Stimulated activated CD8-positive, alpha-beta memory T cell treated with anti-CD3 and anti-CD28 coated beads, Interleukin-2, amount 100 ng/mL, for 1 hour (primary cell): ENCODE measurements around the gene SETD9.

ENCODE experiments used
- DNase-seq, 2 donors: peaks; one replicate each; pipeline ENCODE4 v3.0.0-alpha.2; 2020; ENCODE audit warnings: low read depth in 2 of 2

The SETD9 gene

GRCh38 chr5:56938858-56939257, 29.5 kb downstream of the SETD9 start:
- no peak for DNase-seq

GRCh38 chr5:56941981-56942380, 32.6 kb downstream of the SETD9 start:
- no peak for DNase-seq

- DNase-seq, result no peak
Observed at GRCh38 chr5:56947052-56947451, 37.7 kb downstream of the SETD9 start.

- peak in 1 of 2 donors; percentile 31 for DNase-seq
Observed at GRCh38 chr5:56950626-56951125, 41.3 kb downstream of the SETD9 start.

GRCh38 chr5:56951126-56951945, 41.9 kb downstream of the SETD9 start:
- DNase-seq, result peak in 1 of 2 donors; percentile 0

GRCh38 chr5:56951946-56952691, 42.7 kb downstream of the SETD9 start, which contains the start of gene MIER3:
TSS of gene MIER3 (minus strand) at chr5:56952123. CDS start at chr5:56952102, 21 bp downstream.
- DNase-seq, result peak; percentile 56 to 63

- DNase-seq, result no peak
Observed at GRCh38 chr5:56954262-56954661, 44.9 kb downstream of the SETD9 start.

GRCh38 chr5:56958595-56958994, 49.2 kb downstream of the SETD9 start:
- no peak for DNase-seq

GRCh38 chr5:56959326-56959725, 49.9 kb downstream of the SETD9 start:
- DNase-seq, result no peak

GRCh38 chr5:56961746-56962145, 52.4 kb downstream of the SETD9 start:
- no peak for DNase-seq

GRCh38 chr5:56962286-56962685, 52.9 kb downstream of the SETD9 start:
- DNase-seq, result no peak

- DNase-seq, result no peak
Observed at GRCh38 chr5:56963246-56963645, 53.9 kb downstream of the SETD9 start.

- no peak for DNase-seq
Observed at GRCh38 chr5:56964173-56964572, 54.8 kb downstream of the SETD9 start.
